HG03064 (cell line): ENCODE results near the gene GOLGA8M.
"Not testable (repeated sequence)": the region's sequence is repeated elsewhere in the genome, so short reads cannot be mapped to it uniquely, and the experiment has no call there.

Experiments used
- ATAC-seq: cut with Tn5 transposase; IDR thresholded peaks from one replicate; pipeline ENCODE4 v1.9.1; 2021; ENCODE audit warnings: low read depth; ENCODE audit not compliant: unreplicated experiment

GOLGA8M gene

GRCh38 chr15:28664575-28664974, 47.6 kb downstream of the GOLGA8M start:
- ATAC-seq = not testable (repeated sequence)

DNA sequence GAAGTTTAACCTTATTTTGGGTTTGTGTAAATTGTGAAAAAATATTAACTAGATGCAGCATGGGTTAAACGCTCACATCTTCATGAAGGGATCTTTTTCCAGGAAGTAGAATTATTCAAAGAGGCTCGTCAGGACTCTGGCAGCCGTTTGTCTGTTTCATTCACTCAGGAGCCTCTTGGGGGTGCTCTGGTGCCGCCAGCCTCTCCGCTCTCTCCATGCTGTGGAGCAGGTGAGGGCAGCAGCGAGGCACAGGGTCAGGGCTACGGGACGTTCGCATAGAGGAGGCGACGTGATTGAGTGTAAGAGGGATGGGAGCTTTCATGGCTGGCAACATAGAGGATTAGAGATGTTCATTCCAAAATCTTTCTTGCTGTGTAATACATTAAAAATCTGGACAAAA, 48.5 kb downstream of the GOLGA8M start:
- not testable (repeated sequence) for ATAC-seq

- not testable (repeated sequence) for ATAC-seq
Measured at GRCh38 chr15:28660750-28661149, 51.5 kb downstream of the GOLGA8M start.

DNA sequence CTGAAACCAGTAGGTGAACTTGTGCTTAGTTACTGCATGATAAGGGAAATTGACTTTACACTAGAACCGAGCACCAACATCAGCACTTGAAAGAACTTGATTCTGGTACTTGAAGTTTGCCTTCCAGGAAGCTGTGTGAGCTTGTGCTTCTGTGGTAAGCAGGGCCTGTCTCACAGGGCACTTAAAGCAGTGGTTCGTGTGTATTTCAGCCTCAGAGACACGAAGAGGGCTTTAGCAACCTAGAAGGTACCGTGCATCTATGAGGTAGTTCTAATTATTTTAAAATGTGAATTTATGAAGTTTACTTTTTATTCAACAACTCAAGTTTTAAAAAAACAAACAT, 56.2 kb downstream of the GOLGA8M start:
- not testable (repeated sequence) for ATAC-seq

DNA sequence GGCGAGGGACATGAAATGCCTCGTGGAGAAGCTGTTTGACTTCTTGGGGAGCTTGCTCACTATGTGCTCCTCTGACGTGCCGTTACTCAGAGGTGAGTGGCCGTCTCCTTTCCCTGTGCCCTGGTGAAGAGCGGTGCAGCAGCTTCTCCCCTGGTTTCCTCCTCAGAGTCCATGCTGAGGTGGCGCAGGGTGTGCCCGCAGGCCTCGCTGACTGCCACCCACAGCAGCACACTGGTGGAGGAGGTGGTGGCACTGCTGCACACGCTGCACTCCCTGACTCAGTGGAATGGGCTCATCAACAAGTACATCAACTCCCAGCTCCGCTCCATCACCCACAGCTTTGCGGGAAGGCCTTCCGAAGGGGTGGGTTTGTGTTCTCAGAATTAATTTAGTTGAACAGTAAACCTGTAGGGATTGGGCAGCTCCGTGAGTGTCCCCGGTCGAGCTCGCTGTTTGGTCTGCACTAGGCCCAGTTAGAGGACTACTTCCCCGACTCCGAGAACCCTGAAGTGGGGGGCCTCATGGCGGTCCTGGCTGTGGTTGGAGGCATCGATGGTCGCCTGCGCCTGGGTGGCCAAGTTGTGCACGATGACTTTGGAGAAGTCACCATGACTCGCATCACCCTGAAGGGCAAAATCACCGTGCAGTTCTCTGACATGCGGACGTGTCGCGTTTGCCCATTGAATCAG, 56.7 kb downstream of the GOLGA8M start:
- ATAC-seq = not testable (repeated sequence)

GRCh38 chr15:28654194-28654593, 58.0 kb downstream of the GOLGA8M start:
- ATAC-seq = not testable (repeated sequence)

- not testable (repeated sequence) for ATAC-seq
Measured at GRCh38 chr15:28652538-28652937, 59.7 kb downstream of the GOLGA8M start.
